PC-3 (cell line): ENCODE results near the gene CAMTA1.

Experiments
- EZH2 ChIP-seq: fragments of 300-600 bp; sonication (generic); IDR thresholded peaks from one replicate; pipeline ENCODE4 v1.6.1; 2017; ENCODE audit warnings: antibody characterized with exemption, mild to moderate bottlenecking, low read length; ENCODE audit not compliant: unreplicated experiment
- EZH2phosphoT487 ChIP-seq: fragments of 300-600 bp; sonication (generic); IDR thresholded peaks from 2 replicates; pipeline ENCODE4 v1.6.1; 2018; ENCODE audit warnings: mild to moderate bottlenecking, antibody characterized with exemption, low read length, borderline replicate concordance
- TF ChIP-seq, protein P1 (sequence below): fragments of 300-600 bp; sonication (generic); conservative IDR thresholded peaks from 2 replicates; pipeline ENCODE4 v1.5.1; 2017; ENCODE audit warnings: antibody characterized with exemption, low read depth, mild to moderate bottlenecking, low read length

DNA sequence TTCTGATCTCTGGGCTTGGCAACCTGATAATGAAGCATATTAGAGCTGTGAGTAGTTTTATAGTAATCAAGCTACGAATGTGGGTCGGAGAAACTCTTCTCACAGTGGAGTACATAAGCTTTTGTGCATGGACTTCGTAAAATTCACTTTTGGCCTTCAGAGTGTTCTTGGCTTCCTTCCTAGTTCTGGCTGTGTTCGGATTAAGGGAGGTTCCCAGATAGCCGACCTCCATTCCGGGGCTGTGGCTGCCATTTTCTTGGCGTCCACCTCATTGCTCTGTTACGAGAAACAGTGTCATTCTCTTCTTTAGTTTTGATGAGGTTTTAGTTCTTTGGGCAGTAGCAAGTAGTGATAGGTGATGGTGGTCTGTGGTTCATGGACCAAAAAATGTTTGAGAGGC, 26.3 kb downstream of the CAMTA1 start:
- TF ChIP-seq, protein P1, sequence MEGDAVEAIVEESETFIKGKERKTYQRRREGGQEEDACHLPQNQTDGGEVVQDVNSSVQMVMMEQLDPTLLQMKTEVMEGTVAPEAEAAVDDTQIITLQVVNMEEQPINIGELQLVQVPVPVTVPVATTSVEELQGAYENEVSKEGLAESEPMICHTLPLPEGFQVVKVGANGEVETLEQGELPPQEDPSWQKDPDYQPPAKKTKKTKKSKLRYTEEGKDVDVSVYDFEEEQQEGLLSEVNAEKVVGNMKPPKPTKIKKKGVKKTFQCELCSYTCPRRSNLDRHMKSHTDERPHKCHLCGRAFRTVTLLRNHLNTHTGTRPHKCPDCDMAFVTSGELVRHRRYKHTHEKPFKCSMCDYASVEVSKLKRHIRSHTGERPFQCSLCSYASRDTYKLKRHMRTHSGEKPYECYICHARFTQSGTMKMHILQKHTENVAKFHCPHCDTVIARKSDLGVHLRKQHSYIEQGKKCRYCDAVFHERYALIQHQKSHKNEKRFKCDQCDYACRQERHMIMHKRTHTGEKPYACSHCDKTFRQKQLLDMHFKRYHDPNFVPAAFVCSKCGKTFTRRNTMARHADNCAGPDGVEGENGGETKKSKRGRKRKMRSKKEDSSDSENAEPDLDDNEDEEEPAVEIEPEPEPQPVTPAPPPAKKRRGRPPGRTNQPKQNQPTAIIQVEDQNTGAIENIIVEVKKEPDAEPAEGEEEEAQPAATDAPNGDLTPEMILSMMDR: no peak
- TF ChIP-seq EZH2phosphoT487 (no peak), EZH2 (no peak)
